GM13976 (cell line): ENCODE measurements around the gene ASMT.

ENCODE experiments used
- DNase-seq: peaks from one replicate; pipeline ENCODE4 v3.0.0; 2012; ENCODE audit warnings: low spot score
- CTCF ChIP-seq: IDR thresholded peaks from 2 replicates; pipeline ENCODE4 v1.5.1; 2012; ENCODE audit warnings: borderline replicate concordance, mild to moderate bottlenecking; ENCODE audit not compliant: insufficient read depth; ENCODE audit errors: extremely low read depth, missing control alignments, control extremely low read depth
- in situ Hi-C: fragments of 300-500 bp; cut with MboI; formaldehyde crosslinking; loops from one replicate; pipeline ENCODE4 v1.12.0; 2022; ENCODE audit warnings: low sequenced_read_pairs, mixed read lengths, inconsistent platforms; ENCODE audit not compliant: unreplicated experiment

Gene ASMT

GRCh38 chrX:1646009-1646408 is 31.1 kb downstream of the ASMT start:
- no peak for DNase-seq
- TF ChIP-seq CTCF: no peak
- in situ Hi-C loops: loop anchor here (10.0 kb wide), 1 partner anchor 959 kb away; no protein-coding TSS in a partner anchor

- TF ChIP-seq CTCF: no peak
- DNase-seq: no peak
- in situ Hi-C loops: loop anchor here (10.0 to 25.0 kb wide), 2 partner anchors 955 to 1163 kb away; no protein-coding TSS in a partner anchor
Measured at GRCh38 chrX:1649621-1650020, 34.8 kb downstream of the ASMT start.

GRCh38 chrX:1652011-1652811 is 37.4 kb downstream of the ASMT start:
- DNase-seq: peak; percentile 71
- in situ Hi-C loops: loop anchor here (25.0 kb wide), 1 partner anchor 1160 kb away; no protein-coding TSS in a partner anchor
- peak; percentile 62 for TF ChIP-seq CTCF

GRCh38 chrX:1656379-1656778 is 41.5 kb downstream of the ASMT start:
- no peak for TF ChIP-seq CTCF
- in situ Hi-C loops: loop anchor here (25.0 kb wide), 1 partner anchor 1156 kb away; no protein-coding TSS in a partner anchor
- DNase-seq: no peak

- in situ Hi-C loops: loop anchor here (25.0 kb wide), 1 partner anchor 1155 kb away; no protein-coding TSS in a partner anchor
- peak; percentile 80 for DNase-seq
- TF ChIP-seq CTCF: no peak
Measured at GRCh38 chrX:1657367-1658070, 42.7 kb downstream of the ASMT start.

GRCh38 chrX:1658071-1658491 is 43.2 kb downstream of the ASMT start:
- in situ Hi-C loops: loop anchor here (25.0 kb wide), 1 partner anchor 1154 kb away; no protein-coding TSS in a partner anchor
- TF ChIP-seq CTCF: no peak
- no peak for DNase-seq
